ENCODE measurements around the gene HNRNPH3.

DNA sequence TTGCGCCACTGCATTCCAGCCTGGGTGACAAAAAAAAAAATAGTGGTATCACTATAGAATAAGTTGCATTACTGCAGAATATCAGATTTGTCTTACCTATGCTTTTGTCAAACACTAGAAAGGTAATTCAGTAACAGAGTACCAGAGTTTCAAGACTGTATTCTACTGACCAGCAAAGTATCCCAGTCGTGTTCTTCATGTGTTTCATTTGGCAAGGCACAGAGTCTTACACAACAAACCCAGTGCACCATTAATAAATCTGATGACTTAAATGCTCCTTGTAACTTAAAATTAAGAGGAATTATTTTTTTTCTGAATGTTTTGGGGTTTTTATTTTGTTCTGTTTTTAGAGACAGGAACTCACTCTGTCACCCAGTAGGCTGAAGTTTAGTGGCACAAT lies 35.3 kb downstream of the HNRNPH3 start:
- TF ChIP-seq GATA2 (IDR thresholded peaks at IDR 0.05; ENCODE audit: low read depth, low read length) (no peak), GATA3 (IDR thresholded peaks at IDR 0.05; ENCODE audit: low read depth, low read length) (no peak)
